Measurements from ENCODE around the gene OR2T10. TPM values are rescaled to one million over a fixed set of nuclear protein-coding genes. Genes with fewer than 3 reads are reported as not detected.
"Not testable (repeated sequence)": the region's sequence is repeated elsewhere in the genome, so short reads cannot be mapped to it uniquely, and the experiment has no call there.

Gene OR2T10
- total and polyA plus RNA-seq, 2 of the 8 experiments (the other 6 are each of a cell fraction or from before 2014, with no cell fraction given), result not detected

GRCh38 chr1:248572049-248572448 is 25.5 kb downstream of the OR2T10 start:
- H3K36me3 ChIP-seq (ENCODE audit: control insufficient read depth in 2 of 4, insufficient read depth in 4 of 4, low read length in 3 of 4); H3K23me2 ChIP-seq (ENCODE audit: low read depth, low read length); H2BK120ac ChIP-seq (replicated peaks; ENCODE audit: low read depth, low read length); H3K56ac ChIP-seq (replicated peaks; ENCODE audit: insufficient read length, low read depth, low read length); H2BK15ac ChIP-seq (ENCODE audit: low read length); H3K4me1 ChIP-seq (replicated peaks in 1 of 4; ENCODE audit: control insufficient read depth in 3 of 4, insufficient read depth in 4 of 4, low read length in 3 of 4); H3K27ac ChIP-seq (ENCODE audit: low read depth, low read length); H2AK5ac ChIP-seq (ENCODE audit: low read depth, low read length); H3K14ac ChIP-seq (ENCODE audit: insufficient read length); DNase-seq (ENCODE audit: low read depth in 1 of 2, low spot score in 2 of 2); H4K8ac ChIP-seq (ENCODE audit: extremely low read depth, insufficient read depth, low read length); H4K20me1 ChIP-seq (replicated peaks in 1 of 2; ENCODE audit: control insufficient read depth in 1 of 2, insufficient read depth in 2 of 2, low read length in 2 of 2); H4K91ac ChIP-seq (replicated peaks; ENCODE audit: insufficient read length, low read length); FAIRE-seq; H2BK12ac ChIP-seq (ENCODE audit: low read depth, low read length); H3K79me1 ChIP-seq (ENCODE audit: low read depth, low read length); CTCF ChIA-PET (ENCODE audit: partially characterized antibody); H3K4me3 ChIP-seq (ENCODE audit: extremely low read depth in 1 of 4, insufficient read depth in 2 of 4, low read depth in 3 of 4, low read length in 4 of 4); H3K23ac ChIP-seq (ENCODE audit: insufficient read length); POLR2A ChIA-PET (ENCODE audit: partially characterized antibody); H3K18ac ChIP-seq (ENCODE audit: extremely low read depth, low read length); H2BK20ac ChIP-seq (ENCODE audit: low read length); H3K79me2 ChIP-seq (ENCODE audit: control insufficient read depth in 1 of 2, insufficient read depth in 2 of 2, low read length in 2 of 2); H4K5ac ChIP-seq (ENCODE audit: insufficient read length, low read depth, low read length); H3K27me3 ChIP-seq (replicated peaks in 1 of 4; ENCODE audit: control insufficient read depth in 3 of 4, extremely low read depth in 1 of 4, insufficient read depth in 3 of 4, low read length in 3 of 4); H2BK5ac ChIP-seq (ENCODE audit: low read depth, low read length); H2AFZ ChIP-seq (ENCODE audit: low read length); H3K4me2 ChIP-seq (ENCODE audit: insufficient read depth in 1 of 2, low read depth in 2 of 2, low read length in 2 of 2); H3K9ac ChIP-seq (replicated peaks in 1 of 4; ENCODE audit: extremely low read depth in 1 of 4, low read depth in 3 of 4, low read length in 3 of 4); H3K4ac ChIP-seq (replicated peaks; ENCODE audit: insufficient read length, low read depth, low read length): not testable (repeated sequence)
- peaks cover 8 to 13% of the 10 kb centered on the region in 2 experiments; a peak in 1 of 4 replicates for H3K9me3 ChIP-seq (ENCODE audit: insufficient read depth in 2 of 2, low read depth in 1 of 2, low read length in 1 of 2)
- WGBS, 2 experiments (ENCODE audit: extremely low coverage in 1 of 2, insufficient coverage in 1 of 2, insufficient read length in 1 of 2, insufficient replicate concordance in 2 of 2, low coverage in 1 of 2, low lambda C conversion rate in 2 of 2, missing lambda C conversion rate in 1 of 2), result no CpG with 5 or more reads among the region's 1 CpG

- H3K23ac ChIP-seq (ENCODE audit: insufficient read length); H3K9ac ChIP-seq (replicated peaks in 1 of 4; ENCODE audit: extremely low read depth in 1 of 4, low read depth in 3 of 4, low read length in 3 of 4); H2BK20ac ChIP-seq (ENCODE audit: low read length); H3K18ac ChIP-seq (ENCODE audit: extremely low read depth, low read length); H4K91ac ChIP-seq (replicated peaks; ENCODE audit: insufficient read length, low read length); H3K56ac ChIP-seq (replicated peaks; ENCODE audit: insufficient read length, low read depth, low read length); FAIRE-seq; H3K79me2 ChIP-seq (ENCODE audit: control insufficient read depth in 1 of 2, insufficient read depth in 2 of 2, low read length in 2 of 2); H2BK12ac ChIP-seq (ENCODE audit: low read depth, low read length); H3K27me3 ChIP-seq (replicated peaks in 1 of 4; ENCODE audit: control insufficient read depth in 3 of 4, extremely low read depth in 1 of 4, insufficient read depth in 3 of 4, low read length in 3 of 4); H3K9me3 ChIP-seq (ENCODE audit: insufficient read depth in 2 of 2, low read depth in 1 of 2, low read length in 1 of 2); POLR2A ChIA-PET (ENCODE audit: partially characterized antibody); H3K23me2 ChIP-seq (ENCODE audit: low read depth, low read length); H4K20me1 ChIP-seq (replicated peaks in 1 of 2; ENCODE audit: control insufficient read depth in 1 of 2, insufficient read depth in 2 of 2, low read length in 2 of 2); DNase-seq (ENCODE audit: low read depth in 1 of 2, low spot score in 2 of 2); H4K8ac ChIP-seq (ENCODE audit: extremely low read depth, insufficient read depth, low read length); H2BK5ac ChIP-seq (ENCODE audit: low read depth, low read length); H3K4me2 ChIP-seq (ENCODE audit: insufficient read depth in 1 of 2, low read depth in 2 of 2, low read length in 2 of 2); CTCF ChIA-PET (ENCODE audit: partially characterized antibody); H4K5ac ChIP-seq (ENCODE audit: insufficient read length, low read depth, low read length); H3K14ac ChIP-seq (ENCODE audit: insufficient read length); H3K4me3 ChIP-seq (ENCODE audit: extremely low read depth in 1 of 4, insufficient read depth in 2 of 4, low read depth in 3 of 4, low read length in 4 of 4); H2BK120ac ChIP-seq (replicated peaks; ENCODE audit: low read depth, low read length); H3K4me1 ChIP-seq (replicated peaks in 1 of 4; ENCODE audit: control insufficient read depth in 3 of 4, insufficient read depth in 4 of 4, low read length in 3 of 4); H2AK5ac ChIP-seq (ENCODE audit: low read depth, low read length); H3K27ac ChIP-seq (ENCODE audit: low read depth, low read length); H2AFZ ChIP-seq (ENCODE audit: low read length); H3K79me1 ChIP-seq (ENCODE audit: low read depth, low read length); H3K36me3 ChIP-seq (ENCODE audit: control insufficient read depth in 2 of 4, insufficient read depth in 4 of 4, low read length in 3 of 4); H2BK15ac ChIP-seq (ENCODE audit: low read length); H3K4ac ChIP-seq (replicated peaks; ENCODE audit: insufficient read length, low read depth, low read length): not testable (repeated sequence)
- 81% methylated on average over 3 of the region's 3 CpGs; no CpG with 5 or more reads in 1 of the 2 experiments for WGBS, 2 experiments (ENCODE audit: extremely low coverage in 1 of 2, insufficient coverage in 1 of 2, insufficient read length in 1 of 2, insufficient replicate concordance in 2 of 2, low coverage in 1 of 2, low lambda C conversion rate in 2 of 2, missing lambda C conversion rate in 1 of 2)
Observed at GRCh38 chr1:248570811-248571210, 26.7 kb downstream of the OR2T10 start.

Measured in H1 (cell line).